Hematopoietic multipotent progenitor cell treated with erythropoietin and hydrocortisone succinate and interleukin-3 and kit ligand, for 4 days (in vitro differentiated cells): ENCODE measurements around the gene UBE2E1.
"Not testable (repeated sequence)": the region's sequence is repeated elsewhere in the genome, so short reads cannot be mapped to it uniquely, and the experiment has no call there.

Source experiments
- DNase-seq: peaks from one replicate; pipeline ENCODE4 v3.0.0-alpha.2; 2015

The UBE2E1 gene

GRCh38 chr3:23823620-23824019 lies 17.9 kb downstream of the UBE2E1 start:
- DNase-seq = no peak

- DNase-seq = no peak
Observed at GRCh38 chr3:23824699-23825444, 19.1 kb downstream of the UBE2E1 start.

GRCh38 chr3:23825802-23826201 lies 20.0 kb downstream of the UBE2E1 start:
- DNase-seq = no peak

- no peak for DNase-seq
Observed at GRCh38 chr3:23826382-23827064, 20.8 kb downstream of the UBE2E1 start.

- DNase-seq = peak; percentile 43
Observed at GRCh38 chr3:23829242-23829934, 23.6 kb downstream of the UBE2E1 start.

- DNase-seq = no peak
Observed at GRCh38 chr3:23830869-23831484, 25.2 kb downstream of the UBE2E1 start.

- DNase-seq = no peak
Observed at GRCh38 chr3:23831517-23832394, 26.0 kb downstream of the UBE2E1 start.

- no peak for DNase-seq
Observed at GRCh38 chr3:23832523-23832922, 26.8 kb downstream of the UBE2E1 start.

- peak; percentile 51 for DNase-seq
Observed at GRCh38 chr3:23834082-23834870, 28.5 kb downstream of the UBE2E1 start.

- no peak for DNase-seq
Observed at GRCh38 chr3:23835087-23835486, 29.3 kb downstream of the UBE2E1 start.

GRCh38 chr3:23835802-23836201 lies 30.0 kb downstream of the UBE2E1 start:
- DNase-seq = no peak

GRCh38 chr3:23836536-23837230 lies 30.9 kb downstream of the UBE2E1 start:
- DNase-seq = peak; percentile 26

- DNase-seq = no peak
Observed at GRCh38 chr3:23837286-23837685, 31.5 kb downstream of the UBE2E1 start.

- no peak for DNase-seq
Observed at GRCh38 chr3:23837691-23838090, 31.9 kb downstream of the UBE2E1 start.

GRCh38 chr3:23840521-23840920 lies 34.8 kb downstream of the UBE2E1 start:
- DNase-seq = no peak

GRCh38 chr3:23843869-23844268 lies 38.1 kb downstream of the UBE2E1 start:
- no peak for DNase-seq

- no peak for DNase-seq
Observed at GRCh38 chr3:23845326-23846216, 39.8 kb downstream of the UBE2E1 start.

- not testable (repeated sequence) for DNase-seq
Observed at GRCh38 chr3:23849462-23849861, 43.7 kb downstream of the UBE2E1 start.

- no peak for DNase-seq
Observed at GRCh38 chr3:23856286-23856685, 50.5 kb downstream of the UBE2E1 start.
